NCI-H748 treated with DMSO at 0.1 percent for 48 hours (cell line): ENCODE measurements around the gene CARHSP1.
"Not testable (repeated sequence)": the region's sequence is repeated elsewhere in the genome, so short reads cannot be mapped to it uniquely, and the experiment has no call there.

ENCODE experiments used
- DNase-seq: peaks from one replicate; lab custom pipeline; 2025; lab: John Stamatoyannopoulos, UW

Gene CARHSP1

GRCh38 chr16:8828541-8829165 is 40.2 kb downstream of the CARHSP1 start:
- no peak for DNase-seq

- no peak for DNase-seq
Observed at GRCh38 chr16:8826278-8826879, 42.4 kb downstream of the CARHSP1 start.

DNA sequence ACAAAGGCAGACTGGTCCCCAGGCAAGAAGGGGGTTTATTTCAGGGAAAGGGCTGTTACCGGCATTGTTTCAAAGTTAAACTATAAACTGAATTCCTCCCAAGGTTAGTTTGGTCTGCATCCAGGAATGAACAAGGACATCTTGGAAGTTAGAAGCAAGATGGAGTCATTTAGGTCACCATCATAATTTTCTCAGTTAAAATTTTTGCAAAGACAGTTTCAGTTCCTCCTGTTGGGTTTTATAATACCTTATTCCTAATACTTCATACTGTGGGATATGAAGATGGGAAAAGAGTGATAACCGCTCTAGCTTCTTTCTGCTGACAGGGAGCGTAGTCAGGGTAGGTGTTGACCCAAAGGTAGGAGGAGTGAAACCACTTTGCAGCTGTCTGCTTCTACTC is 46.4 kb downstream of the CARHSP1 start:
- DNase-seq, result no peak

DNA sequence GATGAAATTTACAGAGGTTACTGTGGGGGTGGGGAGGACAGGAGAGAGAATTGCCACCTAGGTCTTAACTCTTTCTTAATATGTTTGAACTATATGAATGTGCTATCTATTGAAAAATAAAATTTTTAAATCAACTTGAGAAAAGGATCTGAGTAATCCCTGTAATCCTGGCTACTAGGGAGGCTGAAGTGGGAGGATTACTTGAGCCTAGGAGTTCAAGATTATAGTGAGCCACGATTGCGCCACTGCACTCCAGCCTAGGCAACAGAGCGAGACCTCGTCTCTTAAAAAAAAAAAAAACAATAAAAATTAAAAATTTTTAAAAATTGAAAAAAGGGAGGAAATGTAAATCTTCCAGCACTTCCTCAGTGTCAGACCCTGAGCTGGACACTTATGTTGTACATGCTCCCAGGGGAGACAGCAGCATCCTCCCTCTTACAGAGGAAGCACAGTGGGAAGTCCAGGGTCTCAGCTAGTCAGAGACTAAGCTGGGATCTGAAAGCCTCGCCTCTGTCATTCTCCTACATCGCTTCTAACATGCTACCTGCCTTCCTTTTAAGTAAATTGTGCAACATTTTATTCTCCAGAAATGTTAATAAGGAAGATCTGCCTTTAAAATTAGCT is 49.3 kb downstream of the CARHSP1 start:
- DNase-seq, result no peak

- no peak for DNase-seq
Observed at GRCh38 chr16:8818504-8819270, 50.1 kb downstream of the CARHSP1 start.

GRCh38 chr16:8816967-8817655 is 51.7 kb downstream of the CARHSP1 start:
- DNase-seq, result no peak

- DNase-seq, result no peak
Observed at GRCh38 chr16:8814095-8814806, 54.6 kb downstream of the CARHSP1 start.

DNA sequence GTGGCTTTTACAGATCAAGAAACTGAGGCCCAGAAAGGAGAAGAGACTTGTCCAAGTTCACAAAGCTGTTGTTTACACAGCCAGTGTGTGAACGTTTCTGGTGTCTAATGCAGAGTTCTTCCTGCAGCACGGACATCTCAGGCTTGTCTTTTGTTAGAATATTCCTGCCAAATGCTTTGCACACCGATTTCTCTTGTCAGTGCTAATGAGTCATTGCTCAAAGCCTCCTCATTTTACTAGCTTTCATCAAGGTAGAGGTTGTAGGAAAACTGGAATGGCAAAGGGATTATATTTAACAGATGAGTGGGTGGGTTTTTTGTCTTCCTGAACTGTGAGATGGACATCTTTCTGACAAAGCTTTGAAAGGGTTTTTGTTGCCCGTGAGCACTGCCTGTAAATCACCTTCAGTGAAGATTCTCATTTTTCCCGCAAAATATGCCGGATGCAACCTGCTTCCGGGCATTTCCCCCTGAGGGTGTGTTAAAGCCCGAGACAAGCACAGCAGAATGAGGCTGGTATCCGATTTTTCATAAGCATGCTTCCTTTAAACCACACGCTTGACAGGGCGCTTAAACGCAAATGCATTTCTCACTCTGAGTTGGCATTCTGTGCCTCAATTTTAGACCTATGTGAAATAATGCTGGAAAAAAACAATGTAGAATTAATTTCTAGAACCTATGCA is 56.5 kb downstream of the CARHSP1 start:
- DNase-seq, result no peak

DNA sequence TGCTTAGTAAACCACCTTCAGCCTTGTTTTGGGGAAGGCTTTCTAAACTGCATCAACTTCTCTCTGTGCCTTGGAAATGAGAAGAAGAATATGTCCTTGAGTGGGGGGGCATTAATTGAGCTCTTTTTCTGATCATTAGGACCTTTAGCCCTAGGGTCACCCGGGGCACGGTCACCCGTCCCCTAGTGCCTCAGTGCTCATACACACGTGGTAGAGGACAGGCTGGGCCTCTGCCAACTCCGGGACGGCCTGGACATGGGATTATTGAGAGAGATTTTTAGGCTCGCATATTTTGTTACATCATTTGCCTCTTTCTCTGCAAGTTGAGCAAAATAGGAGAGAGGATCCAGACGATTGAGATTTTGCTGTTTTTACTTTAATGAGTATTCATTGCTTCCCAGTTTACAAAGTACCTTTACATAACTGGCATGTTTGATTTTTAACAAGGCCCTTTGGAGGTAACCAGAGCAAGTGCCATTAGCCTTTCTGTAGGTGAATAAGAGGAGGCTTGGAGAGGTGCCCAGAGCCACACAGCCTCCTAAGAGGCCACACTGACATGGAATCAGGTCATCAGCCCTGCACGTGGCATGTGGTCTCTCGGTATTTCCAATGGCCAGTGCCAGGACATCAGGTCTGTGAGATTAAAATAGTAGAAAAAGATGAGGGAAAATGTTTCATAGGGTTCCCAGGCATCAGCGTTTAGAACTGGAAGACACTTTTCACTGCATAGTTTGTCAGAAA is 60.0 kb downstream of the CARHSP1 start:
- DNase-seq, result no peak

GRCh38 chr16:8808009-8808408 is 60.8 kb downstream of the CARHSP1 start:
- no peak for DNase-seq

- no peak for DNase-seq
Observed at GRCh38 chr16:8807189-8807588, 61.6 kb downstream of the CARHSP1 start.

- no peak for DNase-seq
Observed at GRCh38 chr16:8806272-8806983, 62.4 kb downstream of the CARHSP1 start.

DNA sequence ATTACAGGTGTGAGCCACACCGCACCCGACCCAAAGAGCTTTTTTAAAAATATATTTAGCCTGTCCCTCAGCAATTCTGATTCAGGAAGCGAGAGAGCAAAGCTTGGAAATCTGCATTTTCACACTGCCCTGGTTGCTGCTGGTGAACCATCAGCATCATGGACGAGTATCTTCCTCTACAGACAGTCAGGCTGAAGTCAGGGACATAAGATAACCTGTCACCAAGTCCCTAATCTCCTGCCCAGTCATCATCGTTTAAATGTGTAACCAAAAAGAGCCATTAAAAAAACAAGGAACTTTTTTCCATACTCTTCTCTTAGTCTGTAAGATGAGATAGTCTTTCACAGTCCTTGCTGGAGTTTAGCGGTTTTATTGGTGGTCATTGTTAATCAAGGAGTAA is 64.5 kb downstream of the CARHSP1 start:
- no peak for DNase-seq

DNA sequence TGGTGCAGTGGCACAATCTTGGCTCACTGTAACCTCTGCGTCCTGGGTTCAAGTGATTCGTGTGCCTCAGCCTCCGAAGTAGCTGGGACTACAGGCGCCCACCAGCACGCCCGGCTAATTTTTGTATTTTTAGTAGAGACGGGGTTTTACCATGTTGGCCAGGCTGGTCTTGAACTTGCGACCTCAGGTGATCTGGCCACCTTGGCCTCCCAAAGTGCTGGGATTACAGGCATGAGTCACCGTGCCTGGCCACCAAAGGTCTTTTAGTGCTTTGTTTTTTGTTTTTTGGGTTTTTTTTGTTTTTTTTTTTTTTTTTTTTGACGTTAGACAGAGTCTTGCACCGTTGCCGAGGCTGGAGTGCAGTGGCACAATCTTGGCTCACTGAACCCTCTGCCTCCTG is 65.1 kb downstream of the CARHSP1 start:
- DNase-seq, result not testable (repeated sequence)
